Activated T-cell treated with anti-CD3 and anti-CD28 coated beads for 48 hours (primary cell): ENCODE measurements around the gene KYNU.
"Not testable (repeated sequence)": the region's sequence is repeated elsewhere in the genome, so short reads cannot be mapped to it uniquely, and the experiment has no call there.

Source experiments
- DNase-seq: peaks from one replicate; pipeline ENCODE4 v3.0.0-alpha.2; 2020; ENCODE audit warnings: low read depth

KYNU gene

DNA sequence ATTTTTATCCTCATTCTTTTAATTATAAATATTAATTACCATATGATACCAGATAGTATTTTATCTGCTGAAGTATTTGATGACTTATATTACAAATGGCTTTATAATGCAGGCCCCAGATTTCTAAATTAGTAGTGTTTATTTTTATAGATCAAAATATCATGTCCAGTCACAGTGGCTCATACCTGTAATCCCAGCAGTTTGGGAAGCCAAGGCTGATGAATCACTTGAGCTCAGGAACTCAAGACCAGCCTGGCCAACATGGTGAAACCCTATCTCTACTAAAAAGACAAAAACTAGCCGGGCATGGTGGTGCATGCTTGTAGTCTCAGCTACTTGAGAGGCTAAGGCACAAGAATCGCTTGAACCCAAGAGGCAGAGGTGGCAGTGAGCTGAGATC, 151.7 kb downstream of the KYNU start:
- no peak for DNase-seq

GRCh38 chr2:143030127-143030526, 152.7 kb downstream of the KYNU start:
- no peak for DNase-seq

DNA sequence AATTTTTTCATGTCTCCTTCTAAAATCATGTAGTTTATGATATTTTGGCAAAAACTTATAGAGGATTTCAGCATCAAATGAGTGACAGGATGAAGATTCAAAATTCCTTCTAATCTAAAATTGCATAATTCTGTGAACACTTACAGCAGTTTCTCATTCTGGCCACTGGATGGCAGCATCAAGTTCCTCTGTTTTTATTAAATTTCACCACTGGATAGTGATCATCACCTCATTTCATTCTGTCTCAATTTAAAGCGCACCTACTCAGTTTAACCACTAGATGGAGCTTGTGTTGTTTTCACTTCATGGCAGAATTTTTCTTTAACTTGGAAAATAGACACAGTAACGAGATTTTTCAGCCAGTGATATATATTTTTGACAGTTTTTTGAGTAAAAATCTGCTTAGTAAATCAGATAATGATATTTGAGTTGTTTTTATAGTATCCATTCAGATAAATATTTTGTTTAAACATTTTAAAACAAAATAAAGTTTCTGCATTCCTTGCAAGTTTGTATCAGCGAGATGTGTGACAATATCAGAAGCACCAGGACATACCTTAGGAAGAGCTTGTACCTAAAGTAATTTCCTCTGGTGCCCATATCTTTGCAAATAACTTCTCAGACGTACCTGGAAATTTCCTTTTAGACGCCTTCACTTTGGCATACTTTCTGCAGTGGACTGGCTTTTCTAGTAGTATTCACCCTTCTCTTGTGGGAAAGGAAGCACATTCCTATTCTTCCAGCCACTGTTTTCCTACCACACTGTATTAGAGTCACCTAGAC, 157.0 kb downstream of the KYNU start:
- peak; percentile 21 for DNase-seq

- no peak for DNase-seq
Measured at GRCh38 chr2:143051465-143051864, 174.0 kb downstream of the KYNU start.

- not testable (repeated sequence) for DNase-seq
Measured at GRCh38 chr2:143053437-143053836, 176.0 kb downstream of the KYNU start.

- no peak for DNase-seq
Measured at GRCh38 chr2:143056550-143056949, 179.1 kb downstream of the KYNU start.

DNA sequence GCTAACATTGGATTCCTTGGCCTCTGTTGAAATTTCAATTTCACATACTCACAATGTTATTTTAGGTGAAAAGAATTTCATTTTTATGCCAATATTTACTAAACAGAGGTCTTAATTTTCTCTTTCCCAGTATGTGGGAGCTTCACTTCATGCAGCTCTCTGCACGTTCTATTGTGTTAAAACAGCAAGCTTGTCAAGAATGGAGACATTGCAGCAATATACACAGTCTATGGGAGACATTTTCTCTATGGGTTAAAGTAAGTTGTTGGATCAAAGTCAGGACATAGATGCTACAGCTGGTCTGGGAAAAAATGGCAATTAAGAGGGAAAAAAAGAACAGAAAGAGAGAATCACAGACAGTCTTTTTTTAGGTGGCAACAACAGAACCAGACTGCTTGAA, 181.4 kb downstream of the KYNU start:
- DNase-seq = no peak

- no peak for DNase-seq
Measured at GRCh38 chr2:143063612-143064200, 186.2 kb downstream of the KYNU start.

DNA sequence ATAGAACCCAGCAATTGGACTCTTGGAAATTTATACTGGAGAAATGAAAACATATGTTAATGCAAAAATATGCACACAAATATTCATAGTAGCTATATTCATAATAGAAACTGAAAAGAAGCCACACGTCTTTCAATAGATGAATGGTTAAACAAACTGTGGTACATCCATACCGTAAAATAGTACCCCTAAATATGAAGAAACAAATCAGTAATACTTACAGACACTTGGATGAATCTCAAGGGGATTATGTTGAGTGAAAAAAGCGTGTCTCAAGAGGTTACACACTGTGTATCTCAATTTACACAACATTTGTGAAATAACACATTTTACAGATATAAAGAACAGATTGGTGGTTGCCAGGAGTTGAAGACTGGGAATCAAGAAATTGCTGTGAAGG, 190.6 kb downstream of the KYNU start:
- DNase-seq = no peak

DNA sequence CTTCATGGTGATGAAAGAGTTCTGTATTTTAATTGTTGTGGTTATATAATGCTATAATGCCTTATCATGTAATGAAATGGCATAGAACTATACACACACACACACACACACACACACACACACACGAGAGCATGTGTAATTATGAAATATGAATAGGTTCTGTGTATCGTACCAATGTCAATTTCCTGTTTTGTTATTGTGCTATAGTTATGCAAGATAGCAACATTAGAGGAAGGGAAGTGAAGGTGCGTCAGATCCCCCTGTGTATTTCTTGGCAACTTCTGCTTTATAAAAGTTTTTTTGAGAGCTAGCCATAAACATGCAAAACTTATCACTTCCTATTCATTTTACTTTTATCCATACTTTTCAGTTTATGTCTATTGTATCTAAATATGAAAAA, 191.0 kb downstream of the KYNU start:
- no peak for DNase-seq

GRCh38 chr2:143070704-143071103, 193.2 kb downstream of the KYNU start:
- no peak for DNase-seq

- DNase-seq = no peak
Measured at GRCh38 chr2:143071185-143071876, 193.9 kb downstream of the KYNU start.

- not testable (repeated sequence) for DNase-seq
Measured at GRCh38 chr2:143074913-143075312, 197.4 kb downstream of the KYNU start.

GRCh38 chr2:143075711-143076110, 198.2 kb downstream of the KYNU start:
- DNase-seq = no peak

DNA sequence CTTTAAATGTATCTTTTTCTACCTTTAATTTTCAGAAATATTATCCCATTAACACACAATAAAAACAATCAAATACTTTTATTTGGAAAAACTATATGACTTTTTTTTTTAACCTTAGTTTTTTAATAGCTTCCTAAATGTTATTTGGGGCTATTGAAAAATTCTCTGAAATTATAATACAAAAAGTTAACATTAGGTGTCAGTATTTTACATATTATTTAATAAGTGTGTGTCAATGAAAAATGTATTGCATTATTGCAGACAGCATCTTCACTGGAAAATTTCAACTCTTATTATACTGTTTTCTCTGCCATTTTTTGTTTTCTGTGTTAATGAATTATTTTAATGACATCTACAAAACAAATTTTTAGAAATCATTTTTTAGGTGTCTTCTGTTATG, 200.6 kb downstream of the KYNU start:
- DNase-seq = no peak

GRCh38 chr2:143081616-143082015, 204.2 kb downstream of the KYNU start:
- no peak for DNase-seq

- DNase-seq = no peak
Measured at GRCh38 chr2:143083636-143084035, 206.2 kb downstream of the KYNU start.

GRCh38 chr2:143084462-143084861, 207.0 kb downstream of the KYNU start:
- no peak for DNase-seq

DNA sequence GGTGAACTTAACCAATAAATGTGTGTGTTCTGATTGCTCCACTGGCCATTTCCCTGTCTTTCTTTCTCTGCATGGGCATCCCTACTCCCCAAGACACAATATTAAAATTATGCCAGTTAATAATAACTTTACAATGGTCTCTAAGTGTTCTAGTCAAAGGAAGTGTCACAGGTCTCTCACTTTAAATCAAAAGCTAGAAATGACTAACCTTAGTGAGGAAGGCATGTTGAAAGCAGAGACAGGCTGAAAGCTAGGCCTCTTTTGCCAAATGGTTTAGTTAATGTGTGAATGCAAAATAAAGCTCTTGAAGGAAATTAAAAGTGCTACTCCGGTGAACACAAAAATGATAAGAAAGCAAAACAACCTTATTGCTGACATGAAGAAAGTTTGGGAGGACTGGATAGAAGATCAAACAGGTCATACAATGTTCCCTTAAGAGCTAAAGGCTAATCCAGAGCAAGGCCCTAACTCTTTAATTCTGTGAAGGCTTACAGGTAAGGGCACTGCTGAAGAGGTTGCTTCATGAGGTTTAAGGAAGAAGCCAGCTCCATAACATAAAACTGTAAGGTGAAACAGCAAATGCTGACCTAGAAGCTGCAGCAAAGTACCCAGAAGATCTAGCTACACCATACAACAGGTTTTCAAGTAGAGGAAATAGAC, 207.8 kb downstream of the KYNU start:
- DNase-seq = no peak

- no peak for DNase-seq
Measured at GRCh38 chr2:143087033-143087432, 209.6 kb downstream of the KYNU start.

DNA sequence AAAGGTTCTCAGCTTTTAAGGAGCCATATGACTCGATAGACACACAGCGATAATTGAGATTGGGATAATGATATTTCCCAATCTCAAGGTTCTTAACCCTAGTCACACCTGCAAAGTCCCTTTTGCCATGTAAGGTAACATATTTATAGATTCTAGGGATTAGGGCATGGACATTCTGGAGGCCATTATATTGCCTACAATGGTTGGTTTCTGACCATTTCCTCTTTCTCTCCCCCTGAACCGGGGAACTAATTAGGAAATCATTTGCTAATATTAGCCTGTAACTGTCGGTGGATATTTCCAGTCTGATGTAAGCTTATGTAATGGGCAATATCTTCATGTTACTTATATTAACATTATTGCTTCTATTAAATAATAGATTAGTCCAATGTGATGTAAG, 210.9 kb downstream of the KYNU start:
- DNase-seq = no peak

DNA sequence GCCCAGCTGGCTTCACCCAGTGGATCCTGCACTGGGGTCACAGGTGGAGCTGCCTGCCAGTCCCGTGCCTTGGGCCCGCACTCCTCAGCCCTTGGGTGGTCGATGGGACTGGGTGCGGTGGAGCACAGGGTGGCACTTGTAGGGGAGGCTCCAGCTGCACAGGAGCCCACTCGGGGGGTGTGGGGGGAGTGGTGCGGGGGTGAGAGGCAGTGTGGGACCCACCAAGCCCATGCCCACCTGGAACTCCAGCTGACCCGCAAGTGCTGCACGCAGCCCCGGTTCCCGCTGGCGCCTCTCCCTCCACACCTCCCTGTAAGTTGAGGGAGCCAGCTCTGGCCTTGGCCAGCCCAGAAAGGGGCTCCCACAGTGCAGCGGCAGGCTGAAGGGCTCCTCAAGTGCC, 212.1 kb downstream of the KYNU start:
- DNase-seq = not testable (repeated sequence)
